ENCODE data around the gene CPEB2.

The CPEB2 gene

GRCh38 chr4:15042529-15043167, 40.4 kb downstream of the CPEB2 start:
- H3K36me3 ChIP-seq, result no peaks in the 10 kb centered on the region

GRCh38 chr4:15043226-15043625, 40.9 kb downstream of the CPEB2 start:
- Histone ChIP-seq H3K9me3 (ENCODE audit: severe bottlenecking) (no peaks in the 10 kb centered on the region), H3K27ac (no peak overlapping the region), H3K27me3 (ENCODE audit: insufficient read depth, low read depth, severe bottlenecking) (no peaks in the 10 kb centered on the region), H3K4me3 (ENCODE audit: low read depth, low read length) (no peak overlapping the region), H3K36me3 (no peaks in the 10 kb centered on the region)
- TF ChIP-seq CTCF (IDR thresholded peaks at IDR 0.05; ENCODE audit: low read depth, low read length), result peak; percentile 15; the same call in 1 of the 2 replicates
- no peak for DNase-seq

More at GRCh38 chr4:15042529-15043167, 40.4 kb downstream of the CPEB2 start:
- Histone ChIP-seq H3K27me3 (ENCODE audit: insufficient read depth, low read depth, severe bottlenecking) (no peaks in the 10 kb centered on the region), H3K4me3 (ENCODE audit: low read depth, low read length) (no peak overlapping the region), H3K9me3 (ENCODE audit: severe bottlenecking) (no peaks in the 10 kb centered on the region), H3K27ac (no peak overlapping the region)
- no peak for TF ChIP-seq CTCF (IDR thresholded peaks at IDR 0.05; ENCODE audit: low read depth, low read length)
- no peak for DNase-seq

GRCh38 chr4:15043922-15044321, 41.6 kb downstream of the CPEB2 start:
- Histone ChIP-seq H3K9me3 (ENCODE audit: severe bottlenecking) (no peaks in the 10 kb centered on the region), H3K36me3 (no peaks in the 10 kb centered on the region), H3K27me3 (ENCODE audit: insufficient read depth, low read depth, severe bottlenecking) (no peaks in the 10 kb centered on the region), H3K27ac (no peak overlapping the region), H3K4me3 (ENCODE audit: low read depth, low read length) (no peak overlapping the region)
- no peak for DNase-seq
- TF ChIP-seq CTCF (IDR thresholded peaks at IDR 0.05; ENCODE audit: low read depth, low read length), result no peak

- no peaks in the 10 kb centered on the region for H3K27me3 ChIP-seq (ENCODE audit: insufficient read depth, low read depth, severe bottlenecking)
- H3K4me3 ChIP-seq (ENCODE audit: low read depth, low read length), result no peak overlapping the region
- no peaks in the 10 kb centered on the region for H3K9me3 ChIP-seq (ENCODE audit: severe bottlenecking)
- H3K27ac ChIP-seq, result no peak overlapping the region
- DNase-seq, result no peak
- no peak for TF ChIP-seq CTCF (IDR thresholded peaks at IDR 0.05; ENCODE audit: low read depth, low read length)
- peaks cover 8% of the 10 kb centered on the region for H3K36me3 ChIP-seq
These were observed 52.3 kb downstream of the CPEB2 start for GRCh38 chr4:15054541-15054940.

GRCh38 chr4:15060213-15060612, 57.9 kb downstream of the CPEB2 start:
- no peak for TF ChIP-seq CTCF (IDR thresholded peaks at IDR 0.05; ENCODE audit: low read depth, low read length)
- H3K27ac ChIP-seq, result no peak overlapping the region
- no peak overlapping the region for H3K4me3 ChIP-seq (ENCODE audit: low read depth, low read length)
- H3K36me3 ChIP-seq, result peaks cover 8% of the 10 kb centered on the region
- no peaks in the 10 kb centered on the region for H3K27me3 ChIP-seq (ENCODE audit: insufficient read depth, low read depth, severe bottlenecking)
- no peaks in the 10 kb centered on the region for H3K9me3 ChIP-seq (ENCODE audit: severe bottlenecking)
- DNase-seq, result no peak

GRCh38 chr4:15063341-15063740, 61.1 kb downstream of the CPEB2 start:
- no peaks in the 10 kb centered on the region for H3K27me3 ChIP-seq (ENCODE audit: insufficient read depth, low read depth, severe bottlenecking)
- no peaks in the 10 kb centered on the region for H3K9me3 ChIP-seq (ENCODE audit: severe bottlenecking)
- H3K36me3 ChIP-seq, result peaks cover 4% of the 10 kb centered on the region
- no peak overlapping the region for H3K4me3 ChIP-seq (ENCODE audit: low read depth, low read length)
- H3K27ac ChIP-seq, result no peak overlapping the region
- no peak for DNase-seq
- TF ChIP-seq CTCF (IDR thresholded peaks at IDR 0.05; ENCODE audit: low read depth, low read length), result no peak

All from WERI-Rb-1 (cell line).